Neural progenitor cell (in vitro differentiated cells): ENCODE results near the gene CALR.

Source experiments
- EZH2 ChIP-seq: fragments of 200-600 bp; sonication (generic); IDR thresholded peaks from 2 replicates; pipeline ENCODE4 v1.6.1; 2017; ENCODE audit warnings: antibody characterized with exemption, mild to moderate bottlenecking, moderate library complexity
- EZH2phosphoT487 ChIP-seq: fragments of 200-600 bp; sonication (generic); IDR thresholded peaks from 2 replicates; pipeline ENCODE4 v1.6.1; 2017; ENCODE audit warnings: antibody characterized with exemption
- TF ChIP-seq, protein P1 (sequence below): fragments of 200-600 bp; sonication (generic); IDR thresholded peaks from 2 replicates; pipeline ENCODE4 v1.5.1; 2017; ENCODE audit warnings: antibody characterized with exemption, mild to moderate bottlenecking

DNA sequence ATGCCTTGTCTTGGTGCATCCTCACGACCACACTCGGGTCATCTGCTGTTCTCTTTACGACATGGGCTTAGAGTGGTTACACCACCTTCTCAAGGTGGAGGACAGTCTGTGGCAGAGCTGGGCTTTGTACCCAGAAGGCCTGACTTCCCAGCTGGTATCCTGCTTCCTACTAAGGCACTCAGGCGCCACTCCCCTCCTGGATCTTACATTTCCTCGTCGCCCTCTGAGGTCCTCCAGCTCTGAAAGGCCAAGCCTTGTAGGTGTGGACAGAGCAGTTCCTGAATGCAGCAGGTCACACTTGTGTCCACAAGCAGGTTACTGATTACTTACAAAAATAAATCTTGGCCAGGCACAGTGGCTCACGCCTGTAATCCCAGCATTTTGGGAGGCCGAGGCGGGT lies 31.2 kb upstream of the CALR start:
- TF ChIP-seq, protein P1, sequence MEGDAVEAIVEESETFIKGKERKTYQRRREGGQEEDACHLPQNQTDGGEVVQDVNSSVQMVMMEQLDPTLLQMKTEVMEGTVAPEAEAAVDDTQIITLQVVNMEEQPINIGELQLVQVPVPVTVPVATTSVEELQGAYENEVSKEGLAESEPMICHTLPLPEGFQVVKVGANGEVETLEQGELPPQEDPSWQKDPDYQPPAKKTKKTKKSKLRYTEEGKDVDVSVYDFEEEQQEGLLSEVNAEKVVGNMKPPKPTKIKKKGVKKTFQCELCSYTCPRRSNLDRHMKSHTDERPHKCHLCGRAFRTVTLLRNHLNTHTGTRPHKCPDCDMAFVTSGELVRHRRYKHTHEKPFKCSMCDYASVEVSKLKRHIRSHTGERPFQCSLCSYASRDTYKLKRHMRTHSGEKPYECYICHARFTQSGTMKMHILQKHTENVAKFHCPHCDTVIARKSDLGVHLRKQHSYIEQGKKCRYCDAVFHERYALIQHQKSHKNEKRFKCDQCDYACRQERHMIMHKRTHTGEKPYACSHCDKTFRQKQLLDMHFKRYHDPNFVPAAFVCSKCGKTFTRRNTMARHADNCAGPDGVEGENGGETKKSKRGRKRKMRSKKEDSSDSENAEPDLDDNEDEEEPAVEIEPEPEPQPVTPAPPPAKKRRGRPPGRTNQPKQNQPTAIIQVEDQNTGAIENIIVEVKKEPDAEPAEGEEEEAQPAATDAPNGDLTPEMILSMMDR: no peak
- TF ChIP-seq EZH2 (no peak), EZH2phosphoT487 (no peak)
